ENCODE data around the gene CNNM2. TPM values are rescaled to one million over a fixed set of nuclear protein-coding genes. Genes with fewer than 3 reads are reported as not detected.

CNNM2 gene
- total and polyA plus RNA-seq, 2 donors (not counting 1 experiment from before 2014, with no cell fraction given) = 6.6 to 21.6 TPM

GRCh38 chr10:103120977-103121735 lies 203.1 kb downstream of the CNNM2 start:
- Histone ChIP-seq H3K4me3 (ENCODE audit: control extremely low read depth in 1 of 5, extremely low read depth in 1 of 5, insufficient read depth in 1 of 5, low read depth in 2 of 5, low read length in 4 of 5) (no peak overlapping the region), H4K20me1 (ENCODE audit: control insufficient read depth, insufficient read depth, low read length, poor library complexity, severe bottlenecking) (peaks cover 10% of the 10 kb centered on the region), H3K4me2 (replicated peaks; ENCODE audit: low read depth, low read length, poor library complexity, severe bottlenecking) (no peak overlapping the region), H3K27ac (ENCODE audit: low read length in 2 of 2) (no peak overlapping the region), H3K79me2 (ENCODE audit: control insufficient read depth, insufficient read depth, low read length) (peaks cover 31% of the 10 kb centered on the region), H2AFZ (ENCODE audit: insufficient read depth, low read depth, low read length, poor library complexity, severe bottlenecking) (no peak overlapping the region), H3K27me3 (replicated peaks in 1 of 4; ENCODE audit: control extremely low read depth in 1 of 4, control insufficient read depth in 3 of 4, insufficient read depth in 4 of 4, low read length in 3 of 4) (no peaks in the 10 kb centered on the region), H3K36me3 (replicated peaks in 1 of 2; ENCODE audit: control extremely low read depth in 1 of 2, control insufficient read depth in 1 of 2, extremely low read depth in 1 of 2, insufficient read depth in 2 of 2, low read length in 1 of 2) (peaks cover 2 to 5% of the 10 kb centered on the region in 2 experiments), H3K4me1 (ENCODE audit: control insufficient read depth in 2 of 2, insufficient read depth in 2 of 2, low read length in 2 of 2) (no peaks in the 10 kb centered on the region), H3K9me3 (ENCODE audit: control extremely low read depth in 1 of 3, control insufficient read depth in 2 of 3, insufficient read depth in 1 of 3, low read length in 2 of 3) (no peaks in the 10 kb centered on the region), H3K9ac (ENCODE audit: low read length) (no peak overlapping the region)
- CTCF ChIA-PET = interaction anchor here (1.7 kb wide), 1 partner anchor 123 kb away, joined by 8 read pairs; no protein-coding TSS in a partner anchor
- POLR2A ChIA-PET = no interaction called here
- TF ChIP-seq CTCF (IDR thresholded peaks at IDR 0.05) (no peak), EZH2 (IDR thresholded peaks at IDR 0.05; ENCODE audit: borderline replicate concordance, insufficient read depth, low read depth, low read length, poor library complexity, severe bottlenecking) (no peak)
- DNase-seq (no peak), ATAC-seq (ENCODE audit: low read depth) (no peak)
- no peak overlapping the region for H3K27ac Mint-ChIP-seq
- H3K27me3 Mint-ChIP-seq = no peaks in the 10 kb centered on the region
- intact Hi-C loops (cut with micrococcal nuclease) = no loop called here
- 100% methylated on average over 1 of the region's 2 CpGs for WGBS (ENCODE audit: insufficient coverage)
- H3K4me3 Mint-ChIP-seq = no peak overlapping the region
- peaks cover 6% of the 10 kb centered on the region for H3K4me1 Mint-ChIP-seq
- no peaks in the 10 kb centered on the region for H3K9me3 Mint-ChIP-seq (ENCODE audit: insufficient read depth)

GRCh38 chr10:103123282-103124024 lies 205.4 kb downstream of the CNNM2 start:
- no peak for ATAC-seq (ENCODE audit: low read depth)
- no peak for TF ChIP-seq CTCF (IDR thresholded peaks at IDR 0.05)
- no peak for TF ChIP-seq EZH2 (IDR thresholded peaks at IDR 0.05; ENCODE audit: borderline replicate concordance, insufficient read depth, low read depth, low read length, poor library complexity, severe bottlenecking)
- Histone ChIP-seq H3K4me1 (ENCODE audit: control insufficient read depth in 2 of 2, insufficient read depth in 2 of 2, low read length in 2 of 2) (no peaks in the 10 kb centered on the region), H3K36me3 (replicated peaks in 1 of 2; ENCODE audit: control extremely low read depth in 1 of 2, control insufficient read depth in 1 of 2, extremely low read depth in 1 of 2, insufficient read depth in 2 of 2, low read length in 1 of 2) (peaks cover 0 to 6% of the 10 kb centered on the region in 2 experiments), H3K27ac (ENCODE audit: low read length in 2 of 2) (no peak overlapping the region), H4K20me1 (ENCODE audit: control insufficient read depth, insufficient read depth, low read length, poor library complexity, severe bottlenecking) (peaks cover 5% of the 10 kb centered on the region), H3K27me3 (replicated peaks in 1 of 4; ENCODE audit: control extremely low read depth in 1 of 4, control insufficient read depth in 3 of 4, insufficient read depth in 4 of 4, low read length in 3 of 4) (no peaks in the 10 kb centered on the region), H3K4me2 (replicated peaks; ENCODE audit: low read depth, low read length, poor library complexity, severe bottlenecking) (no peak overlapping the region), H3K4me3 (ENCODE audit: control extremely low read depth in 1 of 5, extremely low read depth in 1 of 5, insufficient read depth in 1 of 5, low read depth in 2 of 5, low read length in 4 of 5) (no peak overlapping the region), H3K9me3 (ENCODE audit: control extremely low read depth in 1 of 3, control insufficient read depth in 2 of 3, insufficient read depth in 1 of 3, low read length in 2 of 3) (no peaks in the 10 kb centered on the region), H3K9ac (ENCODE audit: low read length) (no peak overlapping the region), H3K79me2 (ENCODE audit: control insufficient read depth, insufficient read depth, low read length) (peaks cover 13% of the 10 kb centered on the region), H2AFZ (ENCODE audit: insufficient read depth, low read depth, low read length, poor library complexity, severe bottlenecking) (no peak overlapping the region)
- intact Hi-C loops (cut with micrococcal nuclease) = no loop called here
- DNase-seq = no peak
- Mint-ChIP-seq H3K27ac (no peak overlapping the region), H3K27me3 (no peaks in the 10 kb centered on the region), H3K4me1 (peaks cover 12% of the 10 kb centered on the region), H3K4me3 (no peak overlapping the region), H3K9me3 (ENCODE audit: insufficient read depth) (no peaks in the 10 kb centered on the region)
- POLR2A ChIA-PET = no interaction called here
- CTCF ChIA-PET = interaction anchor here (0.8 kb wide), 1 partner anchor 9 kb away, joined by 3 read pairs; no protein-coding TSS in a partner anchor
- no CpG with 5 or more reads among the region's 7 CpGs for WGBS (ENCODE audit: insufficient coverage)
